ENCODE measurements around the gene OR2B2.

Gene OR2B2

DNA sequence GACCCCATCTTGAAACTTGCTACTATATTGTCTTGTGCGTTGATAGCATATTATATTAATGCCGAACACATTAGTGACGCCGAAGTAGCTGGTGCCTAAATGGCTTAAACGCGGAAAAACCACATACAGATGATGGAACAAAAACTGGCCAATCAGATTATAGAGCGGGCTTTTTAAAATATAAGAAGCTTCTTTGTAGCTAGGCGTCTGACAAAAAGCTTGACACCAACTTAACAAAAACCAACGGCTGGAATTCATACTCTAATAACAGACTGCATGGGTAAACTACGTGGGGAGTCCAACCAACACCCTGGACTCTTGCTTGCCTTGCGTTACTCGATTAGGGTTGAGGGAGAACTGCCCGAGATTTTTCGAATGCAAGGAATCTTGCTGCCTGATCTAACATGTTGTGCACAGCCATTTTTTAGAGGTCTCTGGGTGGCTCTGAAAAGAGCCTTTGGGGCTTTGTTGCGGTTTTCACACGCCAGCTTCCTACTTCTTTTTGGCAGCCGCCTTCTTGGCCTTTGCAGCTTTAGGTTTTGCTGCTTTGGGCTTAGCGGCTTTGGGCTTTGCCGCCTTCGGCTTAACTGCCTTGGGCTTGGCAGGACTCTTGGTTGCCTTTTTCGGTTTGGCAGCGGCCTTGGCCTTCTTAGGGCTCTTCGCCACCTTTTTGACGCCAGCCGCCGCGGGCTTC is 45.7 kb downstream of the OR2B2 start:
- peak; percentile 87 for DNase-seq

- DNase-seq = peak; percentile 82
Measured at GRCh38 chr6:27865850-27866356, 46.3 kb downstream of the OR2B2 start.

GRCh38 chr6:27864906-27865849 is 47.0 kb downstream of the OR2B2 start:
- peak; percentile 96 for DNase-seq

DNA sequence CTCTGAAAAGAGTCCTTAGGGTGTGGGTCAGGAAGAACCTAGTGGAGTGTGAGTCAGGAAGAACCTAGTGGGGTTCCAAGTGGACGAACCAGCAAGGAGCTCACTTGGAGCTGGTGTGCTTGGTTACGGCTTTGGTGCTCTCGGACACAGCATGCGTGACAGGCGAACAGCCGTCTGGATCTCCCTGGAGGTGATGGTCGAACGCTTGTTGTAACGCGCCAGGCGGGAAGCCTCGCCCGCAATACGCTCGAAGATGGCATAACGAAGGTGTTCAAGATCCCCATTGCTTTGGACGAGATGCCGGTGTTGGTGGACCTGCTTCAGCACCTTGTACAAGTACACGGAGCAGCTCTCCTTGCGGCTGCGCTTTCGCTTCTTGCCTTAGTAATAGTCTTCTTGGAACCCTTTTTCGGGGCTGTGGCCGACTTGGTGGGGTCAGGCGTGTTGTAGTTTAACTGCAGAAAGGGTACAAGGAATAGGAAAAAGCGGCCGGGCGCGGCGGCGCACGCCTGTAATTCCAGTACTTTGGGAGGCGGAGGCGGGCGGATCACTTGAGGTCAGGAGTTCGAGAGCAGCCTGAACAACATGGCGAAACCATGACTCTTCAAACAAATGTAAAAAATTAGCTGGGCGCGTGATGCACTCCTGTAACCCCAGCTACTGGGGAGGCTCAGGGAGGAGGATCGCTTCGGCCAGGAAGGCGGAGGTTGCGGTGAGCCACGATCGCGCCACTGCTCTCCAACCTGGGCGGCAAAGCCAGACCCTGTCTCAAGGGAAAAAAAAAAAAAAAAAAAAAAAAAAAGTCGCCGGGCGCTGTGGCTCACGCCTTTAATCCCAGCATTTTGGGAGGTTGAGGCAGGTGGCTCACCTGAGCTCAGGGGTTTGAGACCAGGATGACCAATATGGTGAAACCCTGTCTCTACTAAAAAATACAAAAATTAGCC is 48.0 kb downstream of the OR2B2 start:
- DNase-seq = peak; percentile 40

GRCh38 chr6:27862396-27863066 is 49.7 kb downstream of the OR2B2 start:
- DNase-seq = peak; percentile 20

- no peak for DNase-seq
Measured at GRCh38 chr6:27861861-27862260, 50.3 kb downstream of the OR2B2 start.

DNA sequence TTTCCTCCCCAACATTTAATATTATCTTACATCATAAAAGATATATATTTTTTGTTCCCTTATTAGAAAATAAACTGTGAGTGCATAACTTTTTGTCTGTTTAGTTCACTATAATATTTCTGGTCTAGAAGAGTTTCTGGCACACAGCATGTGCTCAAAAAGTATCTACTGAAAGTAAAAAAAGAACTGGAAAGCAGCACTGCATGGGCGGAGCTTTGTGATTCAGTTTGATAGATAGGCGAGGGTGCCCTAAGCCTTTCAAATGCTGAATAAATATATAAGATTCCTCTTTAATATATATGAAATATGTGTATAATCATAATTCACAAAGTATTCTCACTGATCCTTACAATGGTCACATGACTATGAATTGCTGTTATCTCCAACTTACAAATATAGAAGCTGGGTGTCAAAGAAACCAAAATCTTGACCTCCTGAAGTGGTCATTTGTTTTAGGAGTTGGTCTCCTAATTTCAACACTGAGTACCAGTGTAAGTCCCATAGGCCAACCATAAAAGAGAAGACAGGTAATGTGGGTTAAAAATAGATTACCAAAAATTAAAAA is 50.8 kb downstream of the OR2B2 start:
- no peak for DNase-seq

Data from activated CD4-positive, alpha-beta T cell treated with anti-CD3 and anti-CD28 coated beads, Interleukin-2, amount 50 U/mL, for 16 hours (primary cell).